Measurements from ENCODE around the gene AMN.
A peak's percentile ranks its signal among the peaks of the same experiment; 100 is the strongest.
"Not testable (repeated sequence)": the region's sequence is repeated elsewhere in the genome, so short reads cannot be mapped to it uniquely, and the experiment has no call there.

Gene AMN

GRCh38 chr14:102914474-102915291 lies 7.8 kb upstream of the AMN start:
- no peak for FAIRE-seq

- no peak for FAIRE-seq
Observed at GRCh38 chr14:102915292-102916110, 7.0 kb upstream of the AMN start.

GRCh38 chr14:102916347-102917055 lies 6.0 kb upstream of the AMN start:
- no peak for FAIRE-seq

GRCh38 chr14:102917056-102917385 lies 5.4 kb upstream of the AMN start:
- FAIRE-seq = no peak

- FAIRE-seq = no peak
Observed at GRCh38 chr14:102917469-102918211, 4.8 kb upstream of the AMN start.

- no peak for FAIRE-seq
Observed at GRCh38 chr14:102918438-102918837, 4.0 kb upstream of the AMN start.

- FAIRE-seq = no peak
Observed at GRCh38 chr14:102920273-102920997, 2.0 kb upstream of the AMN start.

- no peak for FAIRE-seq
Observed at GRCh38 chr14:102920998-102921304, 1.5 kb upstream of the AMN start.

- no peak for FAIRE-seq
Observed at GRCh38 chr14:102923201-102923924, 900 bp downstream of the AMN start.

GRCh38 chr14:102923925-102924486 lies 1.5 kb downstream of the AMN start:
- FAIRE-seq = no peak

GRCh38 chr14:102924632-102925588 lies 2.4 kb downstream of the AMN start:
- peak; percentile 25 for FAIRE-seq

- no peak for FAIRE-seq
Observed at GRCh38 chr14:102925646-102926045, 3.2 kb downstream of the AMN start.

- FAIRE-seq = no peak
Observed at GRCh38 chr14:102926104-102926503, 3.6 kb downstream of the AMN start.

GRCh38 chr14:102926840-102927239 lies 4.4 kb downstream of the AMN start:
- not testable (repeated sequence) for FAIRE-seq

- no peak for FAIRE-seq
Observed at GRCh38 chr14:102927346-102927877, 4.9 kb downstream of the AMN start.

GRCh38 chr14:102927878-102928411 lies 5.5 kb downstream of the AMN start:
- no peak for FAIRE-seq

GRCh38 chr14:102928412-102929240 lies 6.2 kb downstream of the AMN start:
- FAIRE-seq = no peak

All from G401.6 (cell line).